Measurements from ENCODE around the gene SSU72.
"Not testable (repeated sequence)": the region's sequence is repeated elsewhere in the genome, so short reads cannot be mapped to it uniquely, and the experiment has no call there.

Gene SSU72

DNA sequence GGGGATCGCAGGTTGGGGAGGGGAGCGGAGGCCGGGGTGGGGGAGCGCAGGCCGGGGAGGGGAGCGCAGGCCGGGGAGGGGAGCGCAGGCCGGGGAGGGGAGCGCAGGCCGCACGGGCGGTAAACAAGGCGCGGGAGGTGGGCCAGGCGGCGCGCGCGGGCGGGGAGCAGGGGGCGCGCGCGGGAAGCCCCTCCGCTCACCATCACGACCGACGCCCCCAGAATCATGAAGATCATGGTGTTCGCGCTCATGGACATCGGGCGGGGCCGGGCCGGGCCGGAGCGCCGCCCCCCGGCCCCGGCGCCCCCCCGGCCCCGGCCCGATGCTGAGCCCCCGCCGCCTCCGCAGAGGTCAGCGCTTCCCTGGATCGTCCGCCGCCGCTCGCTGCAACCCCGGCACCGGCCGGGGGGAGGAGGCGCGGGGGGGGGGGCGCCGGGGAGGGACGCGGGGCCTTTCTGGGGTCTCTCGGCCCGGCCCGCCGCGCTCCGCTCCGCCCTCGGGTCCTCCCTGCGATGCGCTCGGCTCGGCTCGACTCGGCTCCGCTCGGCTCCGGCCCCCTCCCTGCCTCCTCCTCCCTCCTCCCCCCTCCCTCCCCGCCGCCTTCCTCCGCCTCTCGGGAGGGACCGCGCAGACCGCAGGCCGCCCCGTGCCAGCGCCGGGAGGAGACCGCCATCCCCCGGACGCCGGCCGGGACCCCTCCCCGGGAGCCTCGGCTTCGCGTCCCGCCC lies 34.4 kb downstream of the SSU72 start, which contains the start of gene TMEM240:
TSS of gene TMEM240 (minus strand) at position 535 of the 728 bp plus-strand sequence. CDS start at position 257, 278 bp downstream.
- DNase-seq, result peak; percentile 53

DNA sequence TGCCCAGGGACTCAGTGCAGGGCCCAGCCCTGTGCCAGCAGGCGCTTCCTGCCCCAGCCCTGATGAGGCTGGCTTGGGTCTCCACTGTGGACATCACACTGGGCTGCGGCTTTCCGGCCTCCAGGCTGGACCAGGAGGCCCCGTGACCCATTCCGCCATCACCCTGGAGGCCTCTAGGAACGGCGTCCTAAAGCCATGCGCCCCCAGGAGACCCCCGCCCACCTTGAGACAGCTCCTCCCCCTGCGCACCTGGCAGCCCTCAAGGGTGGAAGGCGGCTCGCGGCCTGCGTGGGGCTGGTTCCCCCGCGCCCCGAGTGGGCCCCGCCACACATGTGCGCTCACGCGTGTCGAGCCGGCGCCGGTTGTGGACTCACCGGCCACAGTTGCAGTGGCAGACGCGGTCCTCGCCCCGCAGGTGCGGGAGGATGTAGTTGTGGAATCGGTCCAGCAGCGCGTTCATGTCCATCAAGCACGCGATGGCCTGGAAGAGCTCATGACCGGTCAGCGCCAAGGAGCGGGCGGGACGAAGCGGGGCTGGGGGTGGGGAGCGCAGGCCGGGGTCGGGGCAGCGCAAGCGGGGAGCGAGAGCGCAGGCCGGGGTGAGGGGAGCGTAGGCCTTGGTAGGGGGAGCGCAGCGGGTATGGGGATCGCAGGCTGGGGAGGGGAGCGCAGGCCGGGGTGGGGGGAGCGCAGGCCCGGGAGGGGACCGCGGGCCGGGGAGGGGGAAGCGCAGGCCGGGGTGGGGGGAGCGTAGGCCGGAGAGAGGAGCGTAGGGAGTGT lies 35.2 kb downstream of the SSU72 start:
- DNase-seq, result no peak

DNA sequence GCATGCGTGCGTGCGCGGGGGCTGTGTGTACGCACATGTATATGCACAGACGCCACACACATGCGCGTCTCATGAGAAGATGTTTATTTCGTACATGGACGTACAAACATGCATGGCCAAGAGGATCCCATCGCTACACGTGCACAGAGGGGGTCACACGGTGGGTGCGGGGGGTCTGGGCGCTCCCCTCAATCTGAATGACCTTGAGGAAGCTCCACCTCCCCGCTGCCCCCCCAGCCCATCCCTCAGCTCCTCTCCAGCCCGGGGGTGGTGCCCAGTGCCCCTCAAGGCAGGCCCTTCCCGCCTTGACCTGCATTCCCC lies 35.7 kb downstream of the SSU72 start:
- no peak for DNase-seq

DNA sequence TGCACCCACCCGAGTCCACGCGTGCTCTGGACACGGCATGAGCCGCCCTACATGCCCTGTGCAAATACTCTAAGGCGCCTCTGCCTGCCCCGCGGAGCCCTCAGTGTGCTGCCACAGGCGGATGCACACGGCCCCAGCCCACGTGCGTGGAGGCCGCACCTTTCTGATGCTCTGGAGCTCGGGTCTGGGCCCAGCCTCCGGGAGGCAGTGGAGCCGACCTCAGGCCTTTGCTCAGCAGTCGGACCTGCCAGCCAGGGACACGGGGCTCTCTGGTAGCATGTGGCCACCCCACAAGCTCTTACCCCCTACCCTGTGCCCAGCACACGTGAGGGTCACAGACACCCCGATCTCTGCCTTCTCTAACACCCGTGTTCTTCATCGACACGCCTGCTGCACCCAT lies 36.3 kb downstream of the SSU72 start:
- DNase-seq, result no peak

GRCh38 chr1:1537626-1538250 lies 36.9 kb downstream of the SSU72 start:
- no peak for DNase-seq

DNA sequence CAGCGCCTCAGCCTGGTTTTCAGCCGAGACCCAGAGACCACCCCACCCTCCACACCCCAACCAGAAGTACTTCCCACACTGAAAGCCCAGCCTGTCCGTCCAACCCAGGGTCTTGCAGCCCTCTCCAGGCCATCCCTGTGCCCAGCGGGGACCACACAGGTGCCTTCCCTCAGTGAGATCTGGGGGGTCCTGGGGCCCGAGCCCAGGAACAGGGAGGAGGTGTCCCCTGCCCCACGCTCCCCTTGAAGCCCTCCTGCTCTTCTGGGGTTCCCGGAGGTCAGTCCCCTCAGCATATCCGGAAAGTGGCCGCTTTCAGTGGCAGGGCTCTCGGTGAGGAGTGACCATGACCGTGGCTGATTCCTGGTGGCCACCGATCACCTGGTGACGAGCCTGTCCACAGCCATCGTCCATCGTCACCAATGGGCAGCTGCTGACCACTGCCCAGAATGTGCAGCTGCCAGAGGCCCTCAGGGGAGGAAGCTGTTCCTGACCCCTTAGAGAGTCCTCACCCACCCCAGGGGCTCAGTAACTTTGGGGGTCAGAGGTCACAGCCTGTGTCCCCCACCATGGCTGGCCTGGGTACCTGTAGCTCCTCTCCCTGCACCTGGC lies 37.6 kb downstream of the SSU72 start:
- DNase-seq, result no peak

- DNase-seq, result no peak
These were observed 38.4 kb downstream of the SSU72 start for GRCh38 chr1:1536019-1536937.

DNA sequence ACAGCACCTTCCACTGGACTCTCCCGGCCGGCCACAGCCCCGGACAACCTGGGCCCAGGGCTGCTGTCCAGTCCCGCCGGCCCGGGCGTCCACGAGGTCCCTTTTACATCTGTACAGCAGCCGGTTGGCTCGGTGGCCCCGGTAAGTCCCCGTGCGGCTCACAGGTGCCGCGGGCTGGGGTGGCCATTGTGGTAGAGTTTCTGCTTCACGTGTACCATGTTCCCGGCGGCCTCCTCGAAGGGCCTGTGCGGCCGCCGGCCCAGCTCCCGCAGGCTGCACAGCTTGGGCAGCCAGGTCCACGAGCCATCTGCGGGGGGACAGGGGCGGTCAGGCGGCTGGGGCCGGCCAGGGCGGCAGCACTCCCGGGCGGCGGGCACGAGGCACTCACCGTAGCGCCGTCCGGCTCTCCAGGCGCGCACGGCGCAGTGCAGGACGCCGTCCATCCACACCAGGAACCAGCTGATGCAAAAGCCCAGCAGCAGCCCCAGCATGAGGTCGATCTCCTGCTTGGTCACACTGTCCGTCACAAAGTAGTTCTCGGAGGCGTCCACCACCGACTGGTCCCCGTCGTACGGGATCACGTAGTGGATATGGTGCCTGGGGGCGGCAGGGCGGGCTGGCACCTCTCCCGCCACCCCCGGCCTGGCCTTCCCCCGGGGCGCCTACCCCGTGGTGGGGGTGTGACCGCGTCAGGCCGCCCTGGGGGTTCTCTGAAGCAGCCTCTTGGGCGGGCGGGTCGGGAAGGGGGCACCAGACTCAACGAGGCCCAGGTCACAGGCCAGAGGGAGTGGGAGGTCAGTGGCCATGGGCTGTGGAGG lies 39.3 kb downstream of the SSU72 start:
- no peak for DNase-seq

- no peak for DNase-seq
These were observed 40.1 kb downstream of the SSU72 start for GRCh38 chr1:1534401-1535154.

DNA sequence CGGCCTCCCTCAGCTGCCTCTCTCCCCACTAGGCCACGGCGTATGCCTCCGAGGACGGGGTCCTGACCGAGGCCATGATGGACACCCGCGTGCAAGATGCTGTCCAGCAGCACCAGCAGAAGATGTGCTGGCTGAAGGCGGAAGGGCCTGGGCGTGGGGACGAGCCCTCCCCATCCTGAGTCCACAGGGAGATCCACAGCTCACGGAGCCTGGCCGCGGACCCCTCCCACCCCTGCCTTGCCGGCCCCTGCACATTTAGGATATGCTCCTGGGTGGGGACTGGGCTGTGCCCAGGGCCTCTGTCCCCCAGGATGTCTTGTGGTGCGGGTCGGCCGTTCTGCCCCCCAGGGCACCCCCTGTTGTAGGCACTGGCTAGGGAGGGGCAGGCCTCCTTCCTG lies 40.8 kb downstream of the SSU72 start:
- not testable (repeated sequence) for DNase-seq

GRCh38 chr1:1533176-1533893 lies 41.3 kb downstream of the SSU72 start:
- not testable (repeated sequence) for DNase-seq

DNA sequence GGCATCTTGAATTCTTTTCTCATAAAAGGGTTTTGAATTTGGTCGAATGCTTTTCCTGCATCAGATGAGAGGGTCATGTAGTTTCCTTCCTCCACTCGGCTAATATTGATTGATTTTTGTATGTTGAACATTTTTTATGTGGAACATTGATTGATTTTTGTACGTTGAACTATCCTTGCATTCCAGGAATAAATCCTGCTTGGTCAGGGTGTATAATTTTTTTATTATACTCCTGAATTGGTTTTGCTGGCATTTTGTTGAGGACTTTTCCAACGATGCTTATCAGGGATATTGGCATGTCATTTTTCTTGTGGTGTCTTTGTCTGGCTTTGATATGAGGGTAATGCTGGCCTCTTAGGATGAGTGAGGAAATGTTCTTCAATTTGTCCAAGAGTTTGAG lies 42.7 kb downstream of the SSU72 start:
- DNase-seq, result no peak

- DNase-seq, result no peak
These were observed 44.7 kb downstream of the SSU72 start for GRCh38 chr1:1529936-1530335.

GRCh38 chr1:1529321-1529720 lies 45.3 kb downstream of the SSU72 start:
- DNase-seq, result no peak

DNA sequence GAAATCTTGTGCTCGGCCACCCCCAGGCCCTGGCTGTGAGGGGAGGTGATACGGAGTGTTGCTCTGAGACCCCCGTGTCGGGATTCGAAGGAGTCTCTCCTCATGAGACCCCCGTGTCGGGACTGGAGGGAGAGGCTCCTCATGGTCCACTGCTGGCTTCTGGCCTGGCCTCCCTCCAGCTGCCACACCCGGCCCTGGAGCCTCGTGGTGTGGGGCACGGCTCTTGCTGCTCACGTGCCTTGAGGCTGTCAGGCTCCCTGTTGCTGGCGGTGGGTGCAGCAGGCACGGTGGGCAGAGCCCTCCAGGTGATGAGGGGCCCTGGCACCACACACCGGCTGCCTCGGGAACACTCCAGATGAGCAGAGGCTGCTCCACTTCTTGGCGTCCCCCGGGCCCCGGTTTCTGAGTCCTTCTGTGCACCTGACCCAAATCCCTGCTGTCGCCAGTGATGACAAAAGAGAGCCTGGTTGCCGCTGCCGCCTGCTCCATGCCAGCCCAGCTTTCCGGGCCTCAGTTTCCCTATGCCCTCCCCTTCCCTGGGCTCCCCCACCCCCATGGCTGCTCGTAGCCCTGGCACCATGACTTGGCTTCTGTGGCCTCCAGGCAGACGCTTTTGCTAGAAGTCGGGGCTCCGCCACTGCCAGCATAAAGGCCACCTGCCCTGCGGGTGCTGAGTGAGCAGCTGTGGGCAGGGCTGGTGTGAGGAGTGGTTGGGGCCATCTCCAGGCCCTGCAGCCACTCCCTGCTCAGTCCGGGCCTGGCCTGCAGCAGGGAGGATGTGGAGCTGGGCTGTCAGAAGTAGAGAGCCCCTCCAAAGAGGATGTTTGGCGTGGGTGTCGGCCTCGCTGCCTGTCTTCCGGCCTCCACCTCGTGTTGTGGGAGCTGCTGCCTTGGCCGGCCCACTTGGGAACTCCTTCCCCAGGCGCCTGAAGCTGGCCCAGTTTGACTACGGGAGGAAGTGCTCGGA lies 46.1 kb downstream of the SSU72 start:
- no peak for DNase-seq

DNA sequence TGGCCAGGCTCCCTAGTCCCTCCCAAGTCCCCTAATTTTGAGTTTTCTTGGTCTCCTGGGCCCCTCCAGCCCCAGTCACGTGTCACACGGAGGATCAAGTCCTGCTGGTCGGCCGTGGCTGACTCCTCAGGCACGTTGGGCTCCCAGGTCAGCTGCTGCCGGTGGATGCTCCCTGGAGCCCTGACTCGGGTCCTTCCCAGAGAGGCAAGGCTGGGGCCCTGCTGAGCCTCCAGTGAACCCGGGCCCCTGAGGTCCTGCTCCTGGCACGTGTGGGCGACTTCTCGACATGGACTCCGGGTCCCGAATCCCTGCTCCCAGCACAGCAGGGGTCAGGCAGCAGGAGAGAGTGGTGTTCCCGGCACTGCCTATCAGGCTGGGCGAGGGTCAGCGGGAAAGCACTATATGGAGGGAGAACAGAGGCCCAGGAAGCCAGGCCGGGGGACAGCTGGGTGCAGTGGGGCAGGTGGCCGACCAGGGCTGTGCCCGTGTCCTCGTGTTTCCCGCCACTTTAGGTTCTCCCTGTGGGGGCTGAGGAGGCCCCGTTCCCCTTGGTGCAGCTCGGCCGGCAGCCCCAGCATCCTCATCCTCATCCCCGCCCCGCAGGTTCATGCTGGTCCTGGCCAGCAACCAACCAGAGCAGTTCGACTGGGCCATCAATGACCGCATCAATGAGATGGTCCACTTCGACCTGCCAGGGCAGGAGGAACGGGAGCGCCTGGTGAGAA lies 47.4 kb downstream of the SSU72 start:
- DNase-seq, result no peak

DNA sequence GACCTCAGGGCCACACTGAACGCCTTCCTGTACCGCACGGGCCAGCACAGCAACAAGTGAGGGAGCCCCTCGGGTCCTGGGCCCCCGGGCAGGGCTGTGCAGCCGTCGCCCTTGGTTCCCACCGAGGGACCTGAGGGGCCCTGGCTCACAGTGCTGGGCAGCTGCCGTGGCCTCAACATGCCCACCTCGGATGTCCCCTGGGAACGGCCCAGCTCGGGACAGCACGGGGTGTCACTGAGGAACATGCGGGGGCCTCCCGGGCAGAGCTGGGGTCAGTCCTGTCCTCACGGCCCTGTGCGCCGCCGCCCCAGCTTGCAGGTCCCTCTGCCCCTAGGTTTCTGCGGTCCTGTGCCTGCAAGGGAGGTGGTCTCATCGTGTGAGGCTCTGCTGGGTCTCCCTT lies 48.2 kb downstream of the SSU72 start:
- not testable (repeated sequence) for DNase-seq

GRCh38 chr1:1524750-1525383 lies 49.8 kb downstream of the SSU72 start:
- DNase-seq, result not testable (repeated sequence)
